GM12873 (cell line): ENCODE measurements around the gene NCK1.

ENCODE experiments used
- TF ChIP-seq, protein P1 (sequence below): IDR thresholded peaks from 2 replicates; pipeline ENCODE4 v1.5.1; 2012; ENCODE audit warnings: low read depth, mild to moderate bottlenecking, moderate library complexity, low read length, control low read depth; ENCODE audit not compliant: insufficient read depth; ENCODE audit errors: missing control alignments

Gene NCK1

GRCh38 chr3:136960838-136961836 lies 99.1 kb downstream of the NCK1 start:
- TF ChIP-seq, protein P1, sequence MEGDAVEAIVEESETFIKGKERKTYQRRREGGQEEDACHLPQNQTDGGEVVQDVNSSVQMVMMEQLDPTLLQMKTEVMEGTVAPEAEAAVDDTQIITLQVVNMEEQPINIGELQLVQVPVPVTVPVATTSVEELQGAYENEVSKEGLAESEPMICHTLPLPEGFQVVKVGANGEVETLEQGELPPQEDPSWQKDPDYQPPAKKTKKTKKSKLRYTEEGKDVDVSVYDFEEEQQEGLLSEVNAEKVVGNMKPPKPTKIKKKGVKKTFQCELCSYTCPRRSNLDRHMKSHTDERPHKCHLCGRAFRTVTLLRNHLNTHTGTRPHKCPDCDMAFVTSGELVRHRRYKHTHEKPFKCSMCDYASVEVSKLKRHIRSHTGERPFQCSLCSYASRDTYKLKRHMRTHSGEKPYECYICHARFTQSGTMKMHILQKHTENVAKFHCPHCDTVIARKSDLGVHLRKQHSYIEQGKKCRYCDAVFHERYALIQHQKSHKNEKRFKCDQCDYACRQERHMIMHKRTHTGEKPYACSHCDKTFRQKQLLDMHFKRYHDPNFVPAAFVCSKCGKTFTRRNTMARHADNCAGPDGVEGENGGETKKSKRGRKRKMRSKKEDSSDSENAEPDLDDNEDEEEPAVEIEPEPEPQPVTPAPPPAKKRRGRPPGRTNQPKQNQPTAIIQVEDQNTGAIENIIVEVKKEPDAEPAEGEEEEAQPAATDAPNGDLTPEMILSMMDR, result no peak

- TF ChIP-seq, protein P1, result no peak
These were observed 100.9 kb downstream of the NCK1 start for GRCh38 chr3:136962927-136963326.

- TF ChIP-seq, protein P1, result no peak
These were observed 111.3 kb downstream of the NCK1 start for GRCh38 chr3:136973352-136973751.

DNA sequence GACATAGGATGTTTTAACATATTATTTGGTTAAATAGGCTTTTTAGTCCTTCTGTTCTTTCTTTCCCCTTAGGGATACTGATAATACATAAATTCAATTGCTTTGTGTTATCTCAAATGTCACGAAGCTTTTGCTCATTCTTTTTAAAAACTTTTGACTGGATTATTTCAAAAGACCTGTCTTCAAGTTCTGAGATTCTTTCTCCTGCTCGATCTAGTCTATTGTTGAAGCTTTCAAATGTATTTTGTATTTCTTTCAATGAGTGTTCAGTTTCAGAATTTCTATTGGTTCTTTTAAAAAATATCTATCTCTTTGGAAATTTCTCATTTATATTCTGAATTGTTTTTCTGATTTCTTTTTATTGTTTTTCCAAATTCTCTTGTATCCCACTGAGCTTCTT lies 112.7 kb downstream of the NCK1 start:
- TF ChIP-seq, protein P1, result no peak

DNA sequence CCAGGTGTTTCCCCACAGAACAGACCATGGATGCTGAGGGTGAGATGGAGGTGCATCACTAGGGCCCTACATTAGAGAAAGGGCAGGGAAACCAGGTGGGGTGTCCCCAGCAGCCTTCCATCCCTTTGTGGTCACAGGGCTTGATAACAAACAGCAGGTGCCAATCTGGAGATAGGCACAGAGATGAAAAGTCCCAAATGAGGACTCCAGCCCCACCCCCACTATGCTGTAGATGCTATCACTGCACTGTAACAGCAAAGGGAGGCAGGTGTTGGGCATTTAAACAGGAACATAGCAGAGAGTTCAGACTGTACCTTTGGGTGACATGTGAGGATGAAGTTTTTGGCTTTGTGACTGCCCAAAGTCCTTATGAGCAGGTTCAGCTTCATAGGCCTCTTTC lies 117.2 kb downstream of the NCK1 start:
- TF ChIP-seq, protein P1, result no peak

DNA sequence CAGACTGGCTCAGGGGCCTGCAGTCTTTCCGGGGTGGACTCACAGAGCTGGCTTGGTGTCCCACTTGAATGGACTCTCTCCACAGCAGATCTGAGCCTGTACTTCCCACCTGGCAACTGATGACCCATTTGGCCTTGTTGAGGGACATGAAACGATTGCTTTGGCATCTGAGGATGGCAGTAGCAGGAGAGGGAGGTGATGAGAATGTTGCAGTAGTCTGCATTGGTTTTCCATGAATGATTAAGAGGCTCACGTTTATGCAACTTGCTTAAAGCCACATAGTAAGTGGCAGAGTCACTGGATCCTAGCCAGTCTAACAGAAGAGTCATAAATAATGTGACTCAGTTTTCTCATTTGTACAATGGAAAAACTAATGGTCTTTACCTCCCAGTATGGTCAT lies 117.7 kb downstream of the NCK1 start:
- TF ChIP-seq, protein P1, result no peak

DNA sequence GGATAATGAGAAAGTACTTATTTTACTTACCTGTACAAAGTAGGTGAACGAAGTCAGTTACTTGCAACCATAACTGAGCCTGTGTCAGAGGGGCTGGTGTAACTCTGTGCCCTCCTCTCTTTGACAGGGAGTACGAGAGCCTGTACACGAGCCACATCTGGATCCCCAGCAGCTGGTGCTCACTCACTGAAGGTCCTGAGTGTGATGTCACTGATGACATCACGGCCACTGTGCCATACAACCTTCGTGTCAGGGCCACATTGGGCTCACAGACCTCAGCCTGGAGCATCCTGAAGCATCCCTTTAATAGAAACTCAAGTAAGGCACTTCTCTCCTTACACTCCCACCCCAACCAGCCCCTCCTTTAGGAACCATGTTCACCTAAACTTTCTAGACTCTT lies 120.0 kb downstream of the NCK1 start:
- TF ChIP-seq, protein P1, result no peak
